HG02870 (cell line): Measurements from ENCODE around the gene CCDC127.
"Not testable (repeated sequence)": the region's sequence is repeated elsewhere in the genome, so short reads cannot be mapped to it uniquely, and the experiment has no call there.

Source experiments
- ATAC-seq: cut with Tn5 transposase; IDR thresholded peaks from one replicate; pipeline ENCODE4 v1.9.1; 2021; ENCODE audit warnings: mild to moderate bottlenecking, moderate library complexity; ENCODE audit not compliant: unreplicated experiment

CCDC127 gene

GRCh38 chr5:174876-175465 lies 43.0 kb downstream of the CCDC127 start:
- ATAC-seq = no peak

- no peak for ATAC-seq
These were observed 43.7 kb downstream of the CCDC127 start for GRCh38 chr5:174291-174600.

GRCh38 chr5:173392-174290 lies 44.3 kb downstream of the CCDC127 start:
- ATAC-seq = no peak

DNA sequence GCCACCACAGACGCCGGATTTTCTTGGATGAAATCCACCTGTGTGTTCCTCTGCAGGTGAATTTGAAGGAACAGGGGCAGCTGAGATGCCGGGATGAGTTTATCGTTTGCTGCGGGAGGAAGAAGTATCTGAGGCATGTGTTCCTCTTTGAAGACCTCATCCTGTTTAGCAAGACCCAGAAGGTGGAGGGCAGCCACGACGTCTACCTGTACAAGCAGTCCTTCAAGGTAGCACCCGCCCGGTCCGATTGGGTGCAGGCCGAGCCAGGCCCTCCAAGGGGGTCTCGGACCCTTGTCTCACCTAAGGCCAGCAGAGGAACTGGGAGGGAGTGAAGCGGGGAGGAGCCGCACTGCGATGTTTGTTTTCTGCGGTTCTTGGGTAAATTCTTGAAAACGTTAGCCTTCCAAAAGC lies 45.1 kb downstream of the CCDC127 start:
- no peak for ATAC-seq

DNA sequence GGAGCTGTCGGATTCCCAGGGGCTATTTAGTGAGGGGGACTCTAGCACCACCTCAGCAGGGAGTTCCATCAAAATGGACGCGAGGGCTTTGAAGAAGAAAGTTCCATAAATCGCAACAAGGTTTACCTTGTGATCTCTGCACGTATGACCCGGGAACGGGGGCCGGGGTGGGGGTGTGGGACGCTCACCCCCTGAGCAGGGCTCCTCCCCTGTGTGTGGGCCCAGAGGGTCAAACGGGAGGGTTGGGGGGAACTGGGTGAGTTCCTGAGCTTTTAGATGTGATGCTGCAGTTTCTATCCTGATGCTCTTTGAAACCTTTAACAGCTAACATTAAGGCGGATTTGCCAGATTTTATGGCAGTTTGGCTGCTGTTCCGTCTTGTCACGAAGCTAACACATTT lies 45.5 kb downstream of the CCDC127 start:
- ATAC-seq = no peak

DNA sequence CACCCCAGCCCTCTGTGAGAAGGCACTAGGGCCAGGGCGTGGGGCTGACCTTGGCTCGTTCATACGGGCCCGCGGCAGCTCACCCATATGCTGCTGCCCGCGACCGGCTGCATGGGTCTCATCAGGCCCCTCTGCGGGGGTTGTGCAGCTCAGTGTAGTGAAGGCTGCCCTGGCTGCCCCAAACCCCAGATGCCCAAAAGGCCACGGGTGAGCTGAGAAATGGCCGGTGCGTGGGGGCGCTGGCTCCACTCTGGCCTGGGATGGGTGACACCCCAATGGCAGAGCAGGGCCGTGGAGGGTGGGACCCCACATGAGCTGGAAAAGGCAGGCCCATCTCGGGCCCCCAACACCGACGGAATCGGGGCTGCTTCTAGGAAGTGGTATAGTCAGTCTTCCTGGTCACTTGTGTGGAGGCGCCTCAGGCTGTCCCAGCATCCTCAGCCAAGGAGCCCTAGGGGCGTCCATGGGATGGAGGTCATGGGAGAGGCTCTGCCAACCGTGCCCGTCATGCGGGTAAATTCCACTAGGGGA lies 46.1 kb downstream of the CCDC127 start:
- ATAC-seq = no peak

- no peak for ATAC-seq
These were observed 46.8 kb downstream of the CCDC127 start for GRCh38 chr5:170971-171800.

DNA sequence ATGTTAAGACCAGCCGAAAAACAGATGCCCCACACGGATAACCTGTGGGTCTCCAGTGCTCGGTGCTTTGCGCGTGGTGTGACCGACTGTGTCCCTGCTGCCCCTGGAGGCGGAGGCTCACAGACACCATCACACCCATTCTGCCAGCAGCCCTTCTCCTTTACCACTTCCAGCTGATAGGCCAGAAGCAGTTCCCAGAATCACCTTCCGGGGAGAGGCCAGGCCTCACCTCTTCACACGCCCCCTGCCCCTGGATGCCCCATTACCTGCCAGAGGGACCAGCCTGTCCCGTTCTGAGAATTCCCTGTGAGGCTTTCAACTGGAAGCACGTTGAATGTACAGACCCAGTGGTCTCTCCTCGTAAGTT lies 48.2 kb downstream of the CCDC127 start:
- no peak for ATAC-seq

DNA sequence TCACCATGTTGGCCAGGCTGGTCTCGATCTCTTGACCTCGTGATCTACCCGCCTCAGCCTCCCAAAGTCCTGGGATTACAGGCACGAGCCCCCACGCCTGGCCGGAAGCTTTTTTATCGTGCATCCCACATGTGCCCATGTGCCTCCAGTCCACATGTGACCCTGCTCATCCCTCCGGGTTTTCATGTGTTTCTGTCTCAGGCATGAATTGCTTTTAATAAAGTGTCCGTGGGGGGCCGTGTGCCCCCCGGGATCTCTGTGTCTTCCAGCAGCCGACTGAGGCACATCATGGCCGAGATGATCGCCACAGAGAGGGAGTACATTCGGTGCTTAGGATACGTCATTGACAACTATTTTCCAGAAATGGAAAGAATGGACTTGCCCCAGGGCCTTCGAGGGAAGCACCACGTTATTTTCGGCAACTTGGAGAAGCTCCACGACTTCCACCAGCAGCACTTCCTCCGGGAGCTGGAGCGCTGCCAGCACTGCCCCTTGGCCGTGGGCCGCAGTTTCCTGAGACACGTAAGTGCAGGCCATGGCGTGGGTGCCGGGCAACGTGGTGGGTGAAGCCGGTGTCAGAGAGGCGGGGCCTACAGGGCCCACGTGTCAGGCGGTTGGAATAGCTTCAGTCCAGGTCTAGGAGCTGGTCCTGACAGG lies 48.8 kb downstream of the CCDC127 start:
- ATAC-seq = no peak

- no peak for ATAC-seq
These were observed 49.8 kb downstream of the CCDC127 start for GRCh38 chr5:167982-168660.

GRCh38 chr5:167511-167910 lies 50.4 kb downstream of the CCDC127 start:
- ATAC-seq = no peak

GRCh38 chr5:166441-167372 lies 51.2 kb downstream of the CCDC127 start:
- no peak for ATAC-seq

DNA sequence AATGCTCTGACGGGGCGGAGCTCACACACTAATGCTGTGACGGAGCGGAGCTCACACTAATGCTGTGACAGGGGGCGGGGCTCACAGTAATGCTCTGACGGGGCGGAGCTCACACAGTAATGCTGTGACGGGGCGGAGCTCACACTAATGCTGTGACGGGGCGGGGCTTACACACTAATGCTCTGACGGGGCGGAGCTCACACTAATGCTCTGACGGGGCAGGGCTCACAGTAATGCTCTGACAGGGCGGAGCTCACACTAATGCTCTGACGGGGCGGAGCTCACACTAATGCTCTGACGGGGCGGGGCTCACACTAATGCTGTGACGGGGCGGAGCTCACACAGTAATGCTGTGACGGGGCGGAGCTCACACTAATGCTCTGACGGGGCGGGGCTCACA lies 53.2 kb downstream of the CCDC127 start:
- ATAC-seq = not testable (repeated sequence)

GRCh38 chr5:164244-164643 lies 53.7 kb downstream of the CCDC127 start:
- ATAC-seq = no peak

DNA sequence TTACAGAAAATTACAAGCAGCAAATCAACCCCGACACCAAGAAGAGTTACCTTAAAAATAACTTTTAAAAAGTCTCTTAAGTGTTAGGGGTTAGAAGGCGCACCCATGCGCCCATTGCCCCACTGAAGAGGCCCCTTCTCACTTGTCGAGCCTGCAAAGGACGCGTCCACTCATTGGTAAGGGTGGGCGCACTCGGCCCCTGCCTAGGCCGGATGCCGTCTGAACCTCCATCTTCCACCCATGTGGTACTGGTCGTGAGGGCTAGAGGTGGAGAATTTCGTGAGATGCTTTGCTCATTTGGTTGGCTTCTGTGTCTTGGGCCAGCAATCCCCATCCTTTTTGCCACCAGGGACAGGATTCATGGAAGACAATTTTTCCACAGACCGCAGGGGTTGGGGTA lies 54.1 kb downstream of the CCDC127 start:
- no peak for ATAC-seq

- no peak for ATAC-seq
These were observed 54.7 kb downstream of the CCDC127 start for GRCh38 chr5:163338-163620.

- no peak for ATAC-seq
These were observed 55.2 kb downstream of the CCDC127 start for GRCh38 chr5:162565-163337.

GRCh38 chr5:162190-162564 lies 55.8 kb downstream of the CCDC127 start:
- no peak for ATAC-seq

- ATAC-seq = no peak
These were observed 56.2 kb downstream of the CCDC127 start for GRCh38 chr5:161803-162110.
